Ecto neural progenitor cell (in vitro differentiated cells): ENCODE measurements around the gene CLEC16A.

Experiments used
- DNase-seq: peaks from one replicate; pipeline ENCODE4 v3.0.0-alpha.2; 2018; ENCODE audit warnings: low spot score

Gene CLEC16A

DNA sequence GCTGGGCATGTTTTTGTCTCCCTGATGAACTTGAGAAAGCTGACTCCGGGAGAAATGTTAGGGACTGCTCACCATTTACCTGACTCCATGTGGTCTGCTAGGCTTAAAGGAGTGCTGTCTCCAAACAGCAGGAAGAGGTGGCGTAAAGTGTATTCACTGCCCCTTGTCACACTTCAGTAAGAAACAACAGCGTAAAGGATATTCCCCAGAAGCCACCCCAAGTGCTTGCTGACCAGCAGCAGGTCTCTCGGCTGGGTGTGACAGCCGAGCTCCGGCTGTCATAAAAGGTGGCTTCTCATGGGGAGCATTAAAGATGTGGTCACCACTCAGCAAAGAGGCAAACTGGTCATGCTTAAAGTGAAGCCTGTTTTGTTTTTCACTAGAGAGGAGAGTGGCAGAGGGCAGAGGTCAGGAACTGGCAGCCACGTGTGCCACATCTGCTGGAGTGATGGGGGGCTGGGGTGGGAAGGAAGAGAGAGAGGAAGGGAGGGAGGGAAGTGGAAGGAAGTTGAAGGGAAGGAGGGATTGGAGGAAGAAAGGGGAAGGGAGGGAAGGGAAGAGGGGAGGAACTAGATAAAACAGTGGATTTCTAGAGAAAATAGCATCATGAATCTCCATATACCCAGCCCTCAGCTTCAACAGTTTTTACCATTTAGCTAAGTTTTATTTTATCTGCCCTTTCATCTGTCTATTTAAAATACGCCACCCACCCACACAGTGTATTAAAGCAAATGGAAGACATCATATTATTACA, 119.3 kb downstream of the CLEC16A start:
- no peak for DNase-seq

DNA sequence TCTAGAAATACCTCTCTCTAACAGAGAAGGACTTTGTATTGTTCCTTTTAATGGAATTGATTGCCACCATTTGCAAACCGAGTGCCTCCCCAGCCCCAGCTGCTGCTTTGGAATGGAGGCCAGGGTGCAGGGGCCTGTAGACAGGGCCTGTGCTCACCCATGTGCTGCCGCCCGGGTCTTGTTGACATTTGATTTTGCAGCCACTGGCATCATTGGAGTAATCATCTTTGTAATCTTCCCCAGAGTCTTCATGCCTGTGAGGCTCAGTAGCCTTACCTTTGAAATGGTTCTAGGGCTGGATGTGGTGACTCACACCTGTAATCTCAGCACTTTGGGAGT, 119.8 kb downstream of the CLEC16A start:
- no peak for DNase-seq

DNA sequence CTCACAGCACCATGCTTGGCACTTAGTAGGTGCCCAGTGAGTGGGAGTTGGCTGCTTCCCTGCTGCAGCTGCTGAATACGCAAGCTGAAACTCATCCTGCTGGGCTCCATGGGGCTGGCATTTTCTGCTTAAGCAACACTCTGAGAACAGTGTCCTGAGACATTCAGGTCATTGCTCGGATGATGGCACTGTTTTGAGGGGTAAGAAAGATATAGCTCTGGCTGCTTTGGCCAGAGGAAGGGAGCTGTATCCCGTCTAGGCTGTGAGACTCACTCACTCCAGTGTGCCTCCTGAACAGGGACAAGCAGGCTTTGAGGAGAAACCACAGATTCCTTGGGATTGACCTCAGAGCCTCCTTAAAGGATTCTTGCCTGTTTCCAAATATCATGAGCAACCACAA, 120.5 kb downstream of the CLEC16A start:
- DNase-seq = no peak

DNA sequence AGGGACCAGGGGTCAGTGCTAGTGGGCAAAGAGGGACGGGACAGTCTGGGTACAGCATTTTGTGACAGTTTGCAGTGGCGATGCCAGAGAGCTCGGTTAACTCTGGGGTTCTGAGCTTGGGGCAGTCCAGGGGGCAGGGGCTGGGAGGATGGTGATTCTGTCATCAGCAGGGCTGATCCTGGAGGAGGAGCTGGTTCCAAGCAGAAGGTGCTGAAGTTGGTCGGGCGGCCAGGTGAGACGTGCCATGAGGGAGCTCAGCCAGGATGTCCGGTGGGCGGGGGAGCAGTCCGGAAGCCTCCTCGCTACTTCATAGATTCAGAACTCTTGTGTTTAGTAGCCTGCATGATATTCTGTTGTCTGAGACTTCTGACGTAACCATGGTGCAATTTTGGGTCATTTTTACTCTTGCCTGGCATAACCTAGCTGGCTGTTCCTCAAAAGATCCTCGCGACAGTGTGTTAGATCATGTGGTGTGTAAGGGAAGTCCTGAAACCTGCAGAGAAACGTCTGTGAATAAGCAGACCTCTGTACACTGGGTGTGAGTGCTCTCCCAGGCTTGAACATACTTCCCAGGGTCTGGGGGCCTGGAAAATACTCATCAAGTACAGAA, 122.0 kb downstream of the CLEC16A start:
- DNase-seq = no peak

DNA sequence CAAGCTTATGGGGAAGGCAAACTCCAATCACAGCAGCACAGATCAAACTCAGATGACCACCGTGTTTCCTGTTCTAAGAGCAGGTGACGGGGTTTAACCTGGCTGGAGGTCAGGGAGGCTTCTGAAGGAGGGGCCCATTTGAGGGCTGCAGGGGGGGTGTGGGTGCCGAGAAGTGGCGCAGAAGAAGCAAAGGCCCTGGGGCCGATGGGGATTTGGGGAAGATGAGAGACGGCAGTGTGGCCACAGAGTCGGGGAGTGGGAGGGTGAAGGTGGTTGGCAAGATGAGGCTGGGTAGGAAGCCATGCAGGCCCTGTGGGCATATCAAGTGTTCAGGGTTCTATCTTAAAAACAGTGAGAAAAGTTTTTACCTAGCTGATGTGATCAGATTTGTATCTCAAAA, 122.9 kb downstream of the CLEC16A start:
- DNase-seq = no peak

DNA sequence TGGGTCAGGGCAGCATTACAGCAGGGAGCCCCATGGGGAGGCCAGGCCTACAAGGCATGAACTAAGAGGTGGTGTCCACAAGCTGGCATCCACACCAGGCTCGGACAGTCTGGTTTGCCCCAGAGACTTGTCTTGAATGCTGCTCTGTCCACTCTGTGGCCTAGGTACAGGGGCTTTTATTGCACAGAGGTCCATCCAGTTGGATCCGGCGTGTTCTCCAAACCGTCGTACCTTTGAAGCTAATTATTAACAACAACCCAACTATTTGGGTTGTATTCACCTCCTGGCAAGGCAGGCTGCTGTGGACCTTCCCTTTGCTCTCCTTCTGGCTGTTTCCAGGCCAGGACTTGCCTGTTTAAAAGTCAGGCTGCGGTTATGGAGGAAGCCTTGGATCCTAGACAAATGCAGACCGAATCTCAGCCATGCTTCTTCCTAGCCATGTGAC, 123.4 kb downstream of the CLEC16A start:
- DNase-seq = no peak

DNA sequence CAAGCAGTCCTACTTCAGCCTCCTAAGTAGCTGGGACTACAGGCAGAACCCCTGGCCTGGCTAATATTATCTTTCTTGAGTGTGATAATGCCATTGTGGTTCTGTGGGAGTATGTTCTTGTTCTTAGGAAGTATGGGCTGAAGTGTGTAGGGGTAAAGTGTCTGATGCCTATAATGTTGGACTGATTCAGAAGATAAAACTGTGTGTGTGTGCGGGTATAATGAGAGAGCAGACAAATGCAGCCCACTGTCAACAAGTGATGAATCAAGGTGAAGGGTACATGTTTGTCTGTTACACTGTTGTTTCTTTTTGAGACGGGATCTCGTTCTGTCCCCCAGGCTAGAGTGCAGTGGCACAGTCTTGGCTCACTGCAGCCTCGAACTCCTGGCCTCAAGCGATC, 127.5 kb downstream of the CLEC16A start:
- DNase-seq = no peak

DNA sequence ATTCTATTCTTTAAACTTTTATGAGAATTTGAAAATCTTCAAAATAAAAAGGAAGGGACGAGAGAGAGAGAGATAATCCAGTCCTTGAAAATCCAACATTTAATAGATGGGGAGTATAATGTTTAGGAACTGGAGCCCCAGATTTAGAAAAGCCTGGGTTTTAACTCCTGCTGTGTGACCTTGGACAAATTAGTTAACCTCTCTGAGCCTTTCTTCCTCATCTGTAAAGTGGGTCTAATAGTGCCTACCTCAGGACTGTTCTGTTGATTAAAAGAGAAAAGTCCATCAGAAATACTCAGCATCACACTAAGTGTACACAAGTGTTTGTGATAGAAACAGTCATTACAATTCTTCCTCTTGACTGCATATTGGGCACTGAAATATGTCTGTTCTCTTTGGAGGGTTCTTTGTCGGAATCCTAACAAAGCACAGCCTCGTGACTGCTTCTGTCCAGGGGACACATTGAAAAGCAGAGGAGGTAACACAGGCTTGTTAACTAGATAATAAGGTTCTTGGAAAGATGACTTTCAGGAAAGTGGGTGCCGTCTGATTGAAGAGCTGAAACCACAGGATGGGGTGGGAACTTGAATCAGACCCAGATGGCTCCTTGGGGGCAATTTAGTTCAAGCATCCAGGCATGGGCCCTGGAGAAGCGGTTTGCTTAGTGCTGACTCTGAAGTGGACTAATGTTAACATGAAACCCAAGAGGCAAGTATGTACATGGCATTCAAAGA, 128.2 kb downstream of the CLEC16A start:
- no peak for DNase-seq

DNA sequence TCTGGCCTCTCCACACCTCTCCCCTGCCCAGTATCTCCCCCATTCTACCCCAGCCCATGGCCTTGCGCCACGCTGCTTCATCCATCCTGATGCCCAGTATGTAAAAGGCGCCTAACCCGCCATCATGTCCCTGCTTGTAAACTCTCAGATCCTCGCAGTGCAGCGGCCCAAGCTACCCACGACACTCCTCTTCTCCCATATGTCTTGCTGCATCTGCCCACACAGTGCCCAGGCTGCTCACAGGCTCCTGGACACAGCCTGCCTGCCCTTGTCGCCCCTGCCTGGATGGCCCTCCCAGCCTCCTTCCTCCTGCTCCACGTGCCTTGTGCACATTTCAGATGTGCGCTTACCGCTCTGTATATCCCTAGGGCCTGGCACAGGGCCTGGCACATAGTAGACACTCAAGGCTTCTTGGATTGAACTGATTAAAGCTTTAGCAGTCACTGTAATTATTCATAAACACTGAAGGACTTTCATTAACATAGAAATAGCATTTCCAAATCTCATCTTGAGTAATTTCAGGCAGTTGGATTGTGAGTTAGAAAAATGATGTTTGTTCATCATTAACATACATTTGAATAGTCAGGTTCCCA, 129.1 kb downstream of the CLEC16A start:
- no peak for DNase-seq

DNA sequence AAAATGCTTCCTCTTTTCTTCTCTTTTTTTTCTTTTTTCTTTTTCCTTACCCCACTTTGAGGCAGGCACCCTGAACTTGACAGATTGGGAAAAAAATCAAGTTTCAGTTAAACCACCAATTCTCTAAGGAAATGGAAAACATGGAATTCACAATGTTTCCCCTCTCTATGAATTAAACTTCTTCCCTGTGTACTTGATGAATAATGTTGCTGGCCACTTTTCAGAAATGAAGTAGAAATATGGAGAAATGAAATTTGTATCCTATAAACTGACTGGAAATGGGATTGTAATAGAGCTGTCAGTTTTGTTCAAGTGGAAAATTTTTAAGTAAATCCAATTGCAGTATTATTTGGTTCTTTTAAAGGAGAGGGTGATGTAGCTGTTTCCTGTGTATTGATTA, 129.8 kb downstream of the CLEC16A start:
- no peak for DNase-seq

DNA sequence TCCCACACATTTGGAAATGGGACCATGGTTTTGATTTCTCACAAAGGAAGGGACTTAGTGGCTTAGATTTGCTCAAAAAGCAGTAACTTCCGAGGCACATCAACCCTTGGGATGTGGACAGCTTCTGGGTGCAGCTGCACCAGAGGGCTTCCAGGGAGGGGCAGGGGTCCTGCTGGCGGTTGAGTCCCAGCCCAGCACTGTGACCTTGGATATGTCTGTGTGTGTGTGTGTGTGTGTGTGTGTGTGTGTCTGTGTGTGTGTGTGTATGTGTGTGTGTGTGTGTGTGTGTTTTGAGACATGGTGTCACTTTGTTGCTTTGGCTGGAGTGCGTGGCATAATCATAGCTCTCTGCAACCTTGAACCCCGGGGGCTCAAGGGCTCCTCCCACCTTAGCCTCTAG, 130.8 kb downstream of the CLEC16A start:
- DNase-seq = no peak

DNA sequence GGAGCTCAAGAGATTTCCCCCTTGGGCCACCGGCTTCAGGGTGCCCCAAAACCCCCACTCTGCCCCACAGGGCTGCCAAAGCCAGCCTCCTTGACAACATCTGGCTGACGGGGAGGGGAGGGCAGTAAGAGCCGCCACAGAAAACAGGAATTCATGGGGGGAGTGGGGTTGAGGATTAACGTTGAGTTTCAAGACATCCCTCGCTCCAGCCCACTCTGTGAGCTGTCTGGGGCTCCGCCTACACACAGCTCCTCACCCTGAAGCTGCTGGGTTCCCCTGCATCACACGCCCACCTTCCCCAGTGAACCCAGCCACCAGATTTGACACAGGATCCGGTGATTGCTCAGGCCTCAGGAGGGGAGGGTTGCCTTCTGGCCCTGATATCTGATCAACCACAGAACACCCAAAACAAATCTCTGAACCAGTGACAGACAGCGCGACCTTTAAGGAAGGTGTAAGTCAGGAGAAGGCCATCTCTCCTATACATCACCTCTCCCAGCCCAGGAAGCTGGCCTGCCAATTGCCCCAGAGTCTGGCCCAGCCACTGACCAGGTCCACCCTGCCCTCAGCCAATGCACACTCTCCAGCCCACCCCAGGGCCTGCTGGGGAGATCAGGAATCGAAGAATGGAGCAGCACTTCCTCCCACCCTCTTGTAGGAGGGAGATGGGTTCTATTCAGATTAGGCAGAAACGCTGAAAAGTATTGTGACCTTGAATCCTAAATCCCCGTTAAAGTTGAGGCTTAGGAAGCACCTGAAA, 132.1 kb downstream of the CLEC16A start:
- no peak for DNase-seq

DNA sequence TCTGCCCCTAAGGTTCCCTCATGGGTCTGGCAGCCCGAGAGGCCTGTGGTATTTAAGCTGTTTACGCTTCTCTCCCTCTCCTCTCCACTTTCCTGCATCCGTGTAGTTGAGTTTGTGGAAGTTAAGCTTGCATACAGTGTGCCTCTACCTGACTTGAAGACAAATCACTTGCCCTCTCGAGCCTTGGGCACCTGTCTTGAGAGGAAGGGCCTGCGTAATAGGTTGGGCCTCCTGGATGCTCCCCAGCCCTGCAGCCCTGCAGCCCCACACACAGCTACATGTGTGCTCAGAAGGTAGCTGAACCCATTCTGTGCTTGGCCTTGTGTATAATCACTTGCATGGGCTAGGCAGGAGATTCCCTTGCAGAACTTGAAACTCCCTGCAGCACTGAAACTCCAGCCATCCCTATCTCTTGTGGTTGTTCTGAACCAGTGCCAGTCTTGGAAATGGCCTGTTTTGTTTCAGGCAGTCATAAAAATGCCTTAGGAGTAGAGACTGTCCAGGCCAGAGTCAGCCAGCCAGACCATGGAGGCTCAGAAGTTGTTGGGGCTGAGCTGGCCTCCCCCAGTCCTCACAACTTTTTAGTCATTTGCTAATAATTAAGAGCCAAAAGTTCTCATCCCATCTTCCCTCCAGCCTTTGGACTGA, 134.6 kb downstream of the CLEC16A start:
- DNase-seq = no peak

DNA sequence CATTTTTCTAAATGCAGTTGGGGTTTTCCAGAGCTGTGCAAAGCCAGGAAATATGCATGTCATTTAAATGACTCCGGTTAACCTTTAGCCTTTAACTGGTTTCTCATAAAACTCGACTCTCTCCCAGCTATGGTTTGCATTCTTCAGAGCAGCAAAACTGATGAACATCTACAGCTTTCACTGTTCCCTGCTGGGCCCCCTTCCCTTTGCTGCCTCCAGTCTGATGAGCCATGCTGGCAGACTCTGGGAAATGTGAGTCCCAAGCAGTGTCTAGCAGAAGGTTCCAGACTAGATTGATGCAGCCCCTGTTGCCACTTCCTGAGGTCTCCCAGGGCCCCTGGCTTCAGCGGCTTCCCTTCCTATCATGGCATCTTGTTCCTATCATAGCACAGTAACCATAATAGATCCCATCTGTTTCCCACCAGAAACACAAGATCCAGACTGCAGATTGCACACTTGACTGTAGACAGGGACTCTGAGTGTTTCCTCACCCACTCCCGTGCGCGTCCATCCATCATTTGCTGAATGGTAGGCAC, 135.4 kb downstream of the CLEC16A start:
- DNase-seq = no peak

DNA sequence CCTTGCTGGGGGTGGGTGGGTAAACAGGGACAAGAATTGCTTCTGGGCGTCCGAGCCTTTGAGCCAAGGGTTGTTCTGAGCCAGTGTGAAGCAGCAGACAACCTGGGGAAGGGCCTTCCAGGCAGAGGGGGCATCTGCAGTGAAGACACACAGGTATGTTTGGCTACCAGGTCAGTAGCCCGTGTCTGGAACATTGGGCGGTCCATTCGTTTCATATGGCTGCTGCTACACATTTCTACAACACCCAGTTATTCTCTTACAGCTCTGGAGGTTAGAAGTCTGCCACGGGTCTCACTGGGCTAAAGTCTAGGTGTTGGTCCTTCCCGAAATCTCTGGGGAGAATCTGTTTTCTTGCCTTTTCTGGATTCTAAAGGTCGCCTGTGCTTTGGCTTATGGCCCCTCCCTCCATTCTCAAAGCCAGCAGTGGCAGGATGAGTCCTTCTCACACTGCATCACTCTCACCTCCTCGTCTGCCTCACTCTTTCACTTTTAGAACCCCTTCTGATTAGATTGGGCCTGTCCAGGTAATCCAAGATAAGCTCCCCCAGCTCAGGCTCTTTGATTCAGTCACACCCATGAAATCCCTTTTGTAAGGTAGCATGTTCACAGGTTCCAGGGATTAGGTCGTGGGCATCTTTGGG, 136.1 kb downstream of the CLEC16A start:
- no peak for DNase-seq

DNA sequence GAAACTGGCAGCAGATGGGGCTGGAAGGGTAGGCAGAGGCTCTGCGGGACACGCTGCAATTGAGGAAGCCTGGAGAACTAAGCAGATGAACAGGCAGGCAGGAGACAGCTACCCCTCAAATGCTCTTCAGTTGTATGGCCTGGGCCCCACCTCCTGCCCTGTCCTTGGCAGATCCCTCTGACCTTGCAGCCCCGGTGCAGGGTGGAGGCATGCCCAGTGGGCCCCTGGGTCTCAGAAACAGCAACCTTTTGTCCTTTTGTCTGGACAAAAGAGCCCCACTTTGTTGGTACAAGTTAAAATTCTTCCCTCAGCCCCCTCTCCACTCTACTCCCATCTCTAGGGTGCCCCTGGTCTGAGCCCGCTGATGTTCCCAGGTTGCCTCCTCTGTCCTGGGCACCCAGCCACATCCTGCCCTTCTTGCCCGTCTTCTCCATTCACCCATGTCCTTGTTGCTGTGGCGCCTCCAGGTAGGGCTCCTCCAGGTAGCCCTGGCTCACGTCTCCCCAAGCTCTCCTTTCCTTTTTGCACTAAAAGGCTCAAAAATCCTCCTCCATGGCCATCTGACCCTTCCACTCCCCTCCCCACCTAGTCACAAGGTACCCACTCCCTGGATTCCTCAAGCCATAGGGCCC, 136.8 kb downstream of the CLEC16A start:
- DNase-seq = no peak

DNA sequence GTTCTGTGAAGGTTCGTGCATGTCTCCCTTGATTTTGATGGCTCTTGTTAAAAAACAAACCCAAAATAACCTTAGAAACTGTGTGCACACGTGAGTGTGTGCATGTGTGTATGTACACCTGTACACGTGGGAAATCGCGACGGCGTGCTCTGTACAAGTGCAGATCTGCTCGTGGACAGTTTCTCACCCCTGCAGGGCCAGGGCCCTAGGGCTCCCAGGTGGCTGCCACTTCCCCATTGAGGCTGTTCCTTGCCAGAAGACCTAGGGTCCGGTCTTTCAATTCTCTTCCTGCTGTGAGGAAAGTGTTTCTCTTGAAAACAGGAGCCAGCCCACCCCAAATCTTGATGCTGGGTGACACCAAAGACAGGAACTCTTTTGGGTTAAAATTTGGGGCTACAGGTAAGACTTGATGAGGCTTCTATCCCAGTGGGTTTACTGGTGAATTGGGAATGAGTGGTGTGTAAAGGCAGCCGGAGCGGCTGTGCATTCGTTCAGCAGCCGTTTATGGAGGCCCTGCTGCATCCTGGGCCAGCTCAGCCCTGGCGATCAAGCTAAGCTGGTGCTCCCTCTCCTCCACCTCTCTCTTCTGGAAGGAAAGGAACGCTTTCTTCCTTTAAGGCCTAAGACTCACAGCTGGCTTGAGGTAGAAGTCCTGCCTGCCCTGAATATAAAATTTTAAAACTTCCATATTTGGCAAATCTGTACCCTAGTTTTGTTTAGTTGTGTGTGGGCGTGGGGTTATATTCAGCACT, 137.9 kb downstream of the CLEC16A start:
- DNase-seq = no peak

DNA sequence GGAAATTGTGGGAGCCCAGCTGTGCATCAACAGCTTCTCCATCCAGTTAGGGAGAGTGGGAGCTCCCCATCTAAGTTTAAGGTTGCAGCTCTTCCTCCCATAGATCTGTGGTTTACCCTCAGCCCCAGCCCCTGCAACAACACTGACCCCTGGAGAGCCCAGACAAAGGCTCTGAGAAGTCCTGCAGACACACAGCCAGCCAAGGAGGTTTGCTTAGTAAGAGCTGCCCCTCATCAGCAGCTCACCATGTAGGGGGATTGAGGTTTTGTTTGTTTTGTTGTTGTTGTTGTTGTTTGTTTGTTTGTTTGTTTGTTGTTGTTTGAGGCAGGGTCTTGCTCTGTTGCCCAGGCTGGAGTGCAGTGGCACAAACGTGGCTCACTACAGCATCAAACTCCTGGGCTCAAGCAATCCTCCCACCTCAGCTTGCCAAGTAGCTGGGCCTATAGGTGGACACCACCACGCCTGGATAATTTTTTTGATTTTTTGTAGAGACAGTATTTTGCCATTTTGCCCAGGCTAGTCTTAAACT, 138.6 kb downstream of the CLEC16A start:
- DNase-seq = no peak

DNA sequence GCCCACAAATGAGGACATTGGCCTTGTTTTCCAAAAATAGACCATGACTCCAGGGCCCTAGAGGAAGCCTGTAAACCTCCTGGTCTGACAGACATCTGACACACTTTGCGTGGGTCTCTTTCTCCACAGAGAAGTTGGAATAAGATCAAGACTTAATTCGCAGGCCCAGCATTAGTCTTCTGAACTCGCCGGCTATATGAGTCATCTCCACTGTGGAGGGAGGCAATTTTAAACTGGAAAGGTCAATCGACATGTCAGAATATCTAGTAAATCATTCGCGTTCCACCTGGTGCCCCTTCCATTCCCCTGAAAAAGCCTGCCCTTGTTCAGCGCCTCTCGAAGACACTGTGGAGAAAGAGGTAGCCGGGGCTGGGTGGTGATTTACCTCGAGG, 140.1 kb downstream of the CLEC16A start:
- DNase-seq = no peak
